ENCODE measurements around the gene NPAT. TPM values are rescaled to one million over a fixed set of nuclear protein-coding genes. Genes with fewer than 3 reads are reported as not detected.

The NPAT gene
- total and polyA plus RNA-seq, 2 of the 4 experiments (the other 2 are of a cell fraction) = 3.1 to 10.6 TPM

DNA sequence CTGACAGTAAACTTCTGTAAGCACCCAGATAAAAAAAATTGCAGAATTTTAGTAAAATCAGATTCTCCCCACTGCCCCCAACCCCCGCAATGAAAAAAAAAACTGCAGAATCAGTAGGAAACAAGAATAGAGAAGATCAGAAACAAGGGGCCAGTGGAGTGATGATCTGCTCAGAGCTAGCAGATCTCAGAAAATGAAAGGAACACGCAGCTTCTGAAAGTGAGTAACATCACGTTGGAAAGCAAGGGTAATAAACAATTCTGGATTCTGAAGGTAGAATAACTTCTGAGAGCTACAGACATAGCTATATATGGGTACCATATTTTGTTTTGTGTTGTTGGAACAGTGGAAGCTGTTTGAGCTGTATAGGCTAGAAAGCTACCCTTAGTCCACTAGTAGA is 77.8 kb downstream of the NPAT start:
- no peak overlapping the region for H3K4me2 ChIP-seq (ENCODE audit: low read depth, low read length)
- no peak overlapping the region for H4K8ac ChIP-seq (ENCODE audit: low read depth in 2 of 2, low read length in 2 of 2)
- peaks cover 22% of the 10 kb centered on the region for H3K36me3 ChIP-seq (ENCODE audit: control insufficient read depth, insufficient read depth, low read length)
- no peak overlapping the region for H2BK20ac ChIP-seq (ENCODE audit: low read depth, low read length)
- H2AK5ac ChIP-seq (ENCODE audit: low read depth, low read length) = no peak overlapping the region
- no peak overlapping the region for H2AFZ ChIP-seq (replicated peaks; ENCODE audit: low read length, poor library complexity)
- ATAC-seq (ENCODE audit: low read depth) = no peak
- H3K9me3 ChIP-seq (ENCODE audit: control insufficient read depth, insufficient read depth, low read length) = no peaks in the 10 kb centered on the region
- no peak for TF ChIP-seq MAZ (IDR thresholded peaks at IDR 0.05; ENCODE audit: borderline replicate concordance, low read depth, low read length)
- no peak for TF ChIP-seq ELK1 (IDR thresholded peaks at IDR 0.05; ENCODE audit: borderline replicate concordance, low read depth, low read length)
- TF ChIP-seq RAD21 (IDR thresholded peaks at IDR 0.05; ENCODE audit: low read length) = no peak
- no peak for TF ChIP-seq NFE2L2 (IDR thresholded peaks at IDR 0.05; ENCODE audit: low read depth, low read length)
- no peak for TF ChIP-seq MXI1 (IDR thresholded peaks at IDR 0.05; ENCODE audit: borderline replicate concordance, low read depth, low read length)
- no peak for TF ChIP-seq FOS (IDR thresholded peaks at IDR 0.05; ENCODE audit: low read depth, low read length)
- no peak overlapping the region for H3K4ac ChIP-seq (ENCODE audit: low read depth, low read length)
- H3K23ac ChIP-seq (ENCODE audit: low read depth, low read length) = no peak overlapping the region
- H3K27me3 ChIP-seq (ENCODE audit: control insufficient read depth, insufficient read depth, low read length) = no peaks in the 10 kb centered on the region
- H3K56ac ChIP-seq (ENCODE audit: extremely low read depth, insufficient read depth, low read length) = no peak overlapping the region
- CTCF ChIA-PET = no interaction called here
- no peak overlapping the region for H2BK5ac ChIP-seq (ENCODE audit: low read depth, low read length, poor library complexity, severe bottlenecking)
- no peaks in the 10 kb centered on the region; a peak in 2 of 4 replicates for H3K79me1 ChIP-seq (ENCODE audit: low read depth in 1 of 2, low read length in 2 of 2)
- H2BK120ac ChIP-seq (ENCODE audit: low read depth, low read length) = no peak overlapping the region
- H3K9me1 ChIP-seq (ENCODE audit: insufficient read depth, low read length) = no peaks in the 10 kb centered on the region
- WGBS, 2 experiments (ENCODE audit: extremely low coverage in 2 of 2, insufficient read length in 1 of 2) = 100% methylated on average over 1 of the region's 3 CpGs; no CpG with 5 or more reads in 1 of the 2 experiments
- H3K4me3 ChIP-seq (ENCODE audit: insufficient read depth, low read depth, low read length) = no peak overlapping the region
- POLR2A ChIA-PET (ENCODE audit: unreplicated experiment) = no interaction called here
- no peak overlapping the region for H4K5ac ChIP-seq (ENCODE audit: low read depth, low read length)
- intact Hi-C loops (cut with micrococcal nuclease) (loop anchor here (5.0 kb wide), 1 partner anchor 48 kb away; no protein-coding TSS in a partner anchor), in situ Hi-C loops (cut with MboI; ENCODE audit: low sequenced_read_pairs) (no loop called here), dilution Hi-C loops (cut with HindIII; ENCODE audit: low sequenced_read_pairs, unreplicated experiment) (no loop called here)
- no peak overlapping the region for H3K18ac ChIP-seq (ENCODE audit: low read depth, low read length)
- DNase-seq = no peak
- H4K91ac ChIP-seq (ENCODE audit: insufficient read depth, low read depth, low read length) = no peak overlapping the region
- H3K14ac ChIP-seq (replicated peaks; ENCODE audit: low read depth, low read length) = no peak overlapping the region
- no peaks in the 10 kb centered on the region for H4K20me1 ChIP-seq (ENCODE audit: insufficient read depth, low read length)
- no peak overlapping the region for H3K9ac ChIP-seq (ENCODE audit: low read depth, low read length)
- H2AK9ac ChIP-seq (replicated peaks; ENCODE audit: low read depth, low read length, poor library complexity) = no peak overlapping the region
- BruUV-seq (replicated peaks) = no TSS peak
- H3K4me1 ChIP-seq (ENCODE audit: control insufficient read depth, insufficient read depth, low read length) = no peaks in the 10 kb centered on the region
- H2BK15ac ChIP-seq (ENCODE audit: low read depth, low read length) = no peak overlapping the region
- H3K27ac ChIP-seq (ENCODE audit: insufficient read depth, low read length) = no peak overlapping the region
